D721Med (cell line): ENCODE results near the gene SH3PXD2A.
"Not testable (repeated sequence)": the region's sequence is repeated elsewhere in the genome, so short reads cannot be mapped to it uniquely, and the experiment has no call there.

ENCODE experiments used
- DNase-seq: peaks from one replicate; pipeline ENCODE4 v3.0.0; 2011; ENCODE audit warnings: low spot score; ENCODE audit not compliant: insufficient read length
- FAIRE-seq: peaks from 2 replicates; lab custom pipeline; 2011; peaks lifted over from hg19 to GRCh38; lab: Jason Lieb, UNC
- CTCF ChIP-seq: IDR thresholded peaks from 2 replicates; pipeline ENCODE4 v1.5.1; 2012; ENCODE audit warnings: mild to moderate bottlenecking, control low read depth; ENCODE audit not compliant: insufficient read depth; ENCODE audit errors: missing control alignments

SH3PXD2A gene

GRCh38 chr10:103775776-103776175, 79.6 kb downstream of the SH3PXD2A start:
- no peak for TF ChIP-seq CTCF
- DNase-seq, result no peak

GRCh38 chr10:103772846-103773245, 82.5 kb downstream of the SH3PXD2A start:
- not testable (repeated sequence) for DNase-seq, FAIRE-seq

More at GRCh38 chr10:103775776-103776175, 79.6 kb downstream of the SH3PXD2A start:
- FAIRE-seq, result no peak

GRCh38 chr10:103772096-103772845, 83.1 kb downstream of the SH3PXD2A start:
- no peak for DNase-seq
- no peak for FAIRE-seq
- no peak for TF ChIP-seq CTCF

- DNase-seq (no peak), FAIRE-seq (no peak)
- no peak for TF ChIP-seq CTCF
Observed at GRCh38 chr10:103770139-103770538, 85.2 kb downstream of the SH3PXD2A start.

GRCh38 chr10:103769176-103769575, 86.2 kb downstream of the SH3PXD2A start:
- no peak for TF ChIP-seq CTCF
- no peak for FAIRE-seq
- DNase-seq, result no peak

- DNase-seq, result no peak
- no peak for FAIRE-seq
- no peak for TF ChIP-seq CTCF
Observed at GRCh38 chr10:103768345-103768744, 87.0 kb downstream of the SH3PXD2A start.

- no peak for FAIRE-seq
- TF ChIP-seq CTCF, result no peak
- no peak for DNase-seq
Observed at GRCh38 chr10:103767756-103768155, 87.6 kb downstream of the SH3PXD2A start.
